Colonic mucosa (tissue), 4 donors: ENCODE results near the gene MREG. TPM values are rescaled to one million over a fixed set of nuclear protein-coding genes. Genes with fewer than 3 reads are reported as not detected.
"Not testable (repeated sequence)": the region's sequence is repeated elsewhere in the genome, so short reads cannot be mapped to it uniquely, and the experiment has no call there.

ENCODE experiments used
- DNase-seq: peaks from one replicate; pipeline ENCODE4 v3.0.0-alpha.2; 2020
- H3K27ac ChIP-seq: fragments of 200-600 bp; one replicate; pipeline ENCODE4 v1.8.0; 2021
- H3K27me3 ChIP-seq: fragments of 200-600 bp; one replicate; pipeline ENCODE4 v1.8.0; 2021
- H3K36me3 ChIP-seq: fragments of 200-600 bp; one replicate; pipeline ENCODE4 v1.8.0; 2021
- H3K4me1 ChIP-seq: fragments of 200-600 bp; one replicate; pipeline ENCODE4 v1.8.0; 2021; ENCODE audit warnings: mild to moderate bottlenecking
- H3K4me3 ChIP-seq: fragments of 200-600 bp; one replicate; pipeline ENCODE4 v1.8.0; 2021
- H3K9ac ChIP-seq, 2 donors: one replicate each; pipeline ENCODE4 v1.7.0; 2013; ENCODE audit warnings: control low read depth in 2 of 2, low read depth in 2 of 2, low read length in 2 of 2
- H3K9me3 ChIP-seq: fragments of 200-600 bp; one replicate; pipeline ENCODE4 v1.8.0; 2021
- intact Hi-C: fragments of 100-400 bp; cut with DNase I; formaldehyde crosslinking; loops from one replicate; pipeline ENCODE4 v1.14.1; 2022
- total RNA-seq, 2 donors: library from RNA; stranded (reverse); fragmentation: NEBNext Ultra II Directional in 1 of 2; extraction: Animal tissue kit (Norgen Biotek cat#: 25700) in 1 of 2; gene quantifications; one replicate each; pipeline ENCODE4 v1.2.1, GENCODE V29; 2021
- TF ChIP-seq, protein P1 (sequence below): fragments of 200-600 bp; IDR thresholded peaks from one replicate; pipeline ENCODE4 v1.8.0; 2022; ENCODE audit warnings: antibody characterized with exemption, mild to moderate bottlenecking
- donor health status: healthy.
- donor health status: DM: no; HTN: no; CAD: no.
- donor health status: DM: no; HTN: no; CAD: no.

Gene MREG
- total RNA-seq, 2 donors from 2014 or later, result 8.5 to 9.4 TPM

DNA sequence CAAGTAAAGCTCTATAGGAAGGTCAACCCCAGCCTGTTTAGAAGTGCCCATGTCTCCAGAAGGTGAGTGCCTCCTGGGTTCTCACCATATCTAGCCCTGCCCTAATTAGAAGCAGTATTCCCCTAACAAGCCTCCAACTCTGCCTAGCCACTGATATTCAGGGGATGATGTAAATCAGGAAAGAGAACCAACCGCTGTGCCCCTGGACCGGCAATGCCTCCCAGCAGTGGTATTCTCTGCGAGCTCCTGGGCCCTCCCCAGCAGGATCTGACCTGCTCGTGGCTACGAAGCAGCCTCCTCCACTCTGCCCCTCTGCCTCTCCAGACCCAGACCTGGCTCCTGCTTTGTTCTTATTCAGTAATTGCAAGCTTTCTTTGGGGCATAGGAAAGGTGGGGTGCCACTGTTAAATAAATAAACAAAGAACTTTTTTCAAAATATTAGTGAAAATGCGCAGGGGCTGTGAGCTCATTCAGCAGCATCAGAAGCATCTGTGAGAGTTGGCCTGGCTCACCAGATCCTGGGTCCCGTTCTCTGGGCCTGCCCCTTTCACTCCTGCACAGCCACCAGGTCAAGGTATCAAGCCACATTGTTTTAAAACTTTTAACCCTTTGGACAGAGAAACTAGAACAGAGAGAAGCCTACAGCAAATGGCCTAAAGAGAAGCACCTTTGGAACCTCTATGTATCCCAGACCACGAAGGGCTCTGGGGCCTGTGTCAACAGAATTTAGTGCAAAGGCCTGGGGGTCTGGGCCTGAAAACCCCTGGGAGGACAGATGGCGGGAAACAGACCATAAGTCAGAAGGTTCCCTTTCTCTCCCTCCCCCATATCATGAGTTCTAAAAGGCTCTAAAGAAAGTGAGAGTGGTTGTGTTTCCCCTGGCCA, 11.9 kb downstream of the MREG start:
- intact Hi-C loops, result no loop called here
- Histone ChIP-seq H3K4me1 (no peaks in the 10 kb centered on the region), H3K9ac (no peak overlapping the region), H3K27ac (no peak overlapping the region), H3K27me3 (no peaks in the 10 kb centered on the region), H3K36me3 (no peaks in the 10 kb centered on the region), H3K4me3 (no peak overlapping the region), H3K9me3 (no peaks in the 10 kb centered on the region)
- DNase-seq, result no peak
- TF ChIP-seq, protein P1, sequence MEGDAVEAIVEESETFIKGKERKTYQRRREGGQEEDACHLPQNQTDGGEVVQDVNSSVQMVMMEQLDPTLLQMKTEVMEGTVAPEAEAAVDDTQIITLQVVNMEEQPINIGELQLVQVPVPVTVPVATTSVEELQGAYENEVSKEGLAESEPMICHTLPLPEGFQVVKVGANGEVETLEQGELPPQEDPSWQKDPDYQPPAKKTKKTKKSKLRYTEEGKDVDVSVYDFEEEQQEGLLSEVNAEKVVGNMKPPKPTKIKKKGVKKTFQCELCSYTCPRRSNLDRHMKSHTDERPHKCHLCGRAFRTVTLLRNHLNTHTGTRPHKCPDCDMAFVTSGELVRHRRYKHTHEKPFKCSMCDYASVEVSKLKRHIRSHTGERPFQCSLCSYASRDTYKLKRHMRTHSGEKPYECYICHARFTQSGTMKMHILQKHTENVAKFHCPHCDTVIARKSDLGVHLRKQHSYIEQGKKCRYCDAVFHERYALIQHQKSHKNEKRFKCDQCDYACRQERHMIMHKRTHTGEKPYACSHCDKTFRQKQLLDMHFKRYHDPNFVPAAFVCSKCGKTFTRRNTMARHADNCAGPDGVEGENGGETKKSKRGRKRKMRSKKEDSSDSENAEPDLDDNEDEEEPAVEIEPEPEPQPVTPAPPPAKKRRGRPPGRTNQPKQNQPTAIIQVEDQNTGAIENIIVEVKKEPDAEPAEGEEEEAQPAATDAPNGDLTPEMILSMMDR, result no peak

DNA sequence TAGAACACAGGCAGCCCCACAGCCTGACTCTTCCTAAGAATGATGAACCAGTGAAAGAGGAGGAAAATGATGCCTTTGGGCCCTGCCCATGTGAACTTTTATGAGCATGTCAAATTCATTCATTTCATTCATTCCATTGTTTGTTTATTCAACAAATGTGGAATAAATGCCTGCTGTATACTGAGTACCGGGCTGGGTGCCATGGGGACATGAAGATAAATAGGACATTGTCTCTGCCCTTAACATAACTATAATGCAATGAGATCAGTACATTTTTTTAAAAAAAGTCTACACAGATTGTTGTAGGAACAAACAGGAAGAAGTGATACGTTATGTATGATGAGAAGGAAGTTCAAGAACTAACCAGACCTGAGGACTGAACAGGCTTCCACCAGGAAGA, 14.7 kb downstream of the MREG start:
- no peak overlapping the region for H3K27ac ChIP-seq
- intact Hi-C loops, result no loop called here

DNA sequence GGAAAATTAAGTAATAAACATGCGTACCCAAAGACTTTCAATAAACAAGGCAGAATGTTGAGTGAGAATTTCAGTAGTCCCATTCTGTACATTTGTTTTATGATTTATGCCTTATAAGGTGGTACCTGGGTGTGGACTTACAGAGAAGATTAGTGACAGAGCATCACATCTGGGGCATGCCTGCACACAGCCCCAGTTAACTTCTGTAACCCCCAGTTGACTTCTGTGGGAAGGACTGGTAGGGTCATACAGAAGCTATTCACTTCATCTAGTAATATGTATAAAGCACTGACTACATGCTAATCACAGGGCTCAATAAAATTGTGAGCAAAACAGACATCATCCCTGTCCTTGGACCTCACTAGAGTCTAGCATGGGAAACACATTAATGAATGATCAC, 16.1 kb downstream of the MREG start:
- Histone ChIP-seq H3K4me1 (no peaks in the 10 kb centered on the region), H3K9ac (no peak overlapping the region), H3K27ac (no peak overlapping the region), H3K4me3 (no peak overlapping the region), H3K9me3 (no peaks in the 10 kb centered on the region), H3K36me3 (no peaks in the 10 kb centered on the region), H3K27me3 (no peaks in the 10 kb centered on the region)
- TF ChIP-seq, protein P1, result no peak
- intact Hi-C loops, result no loop called here
- no peak for DNase-seq

More for the DNA sequence above, 14.7 kb downstream of the MREG start:
- no peak for DNase-seq
- H3K9me3 ChIP-seq, result no peaks in the 10 kb centered on the region
- no peak overlapping the region for H3K4me3 ChIP-seq
- no peak overlapping the region for H3K9ac ChIP-seq
- H3K27me3 ChIP-seq, result no peaks in the 10 kb centered on the region
- no peaks in the 10 kb centered on the region for H3K36me3 ChIP-seq
- H3K4me1 ChIP-seq, result no peaks in the 10 kb centered on the region
- TF ChIP-seq, protein P1, result no peak

DNA sequence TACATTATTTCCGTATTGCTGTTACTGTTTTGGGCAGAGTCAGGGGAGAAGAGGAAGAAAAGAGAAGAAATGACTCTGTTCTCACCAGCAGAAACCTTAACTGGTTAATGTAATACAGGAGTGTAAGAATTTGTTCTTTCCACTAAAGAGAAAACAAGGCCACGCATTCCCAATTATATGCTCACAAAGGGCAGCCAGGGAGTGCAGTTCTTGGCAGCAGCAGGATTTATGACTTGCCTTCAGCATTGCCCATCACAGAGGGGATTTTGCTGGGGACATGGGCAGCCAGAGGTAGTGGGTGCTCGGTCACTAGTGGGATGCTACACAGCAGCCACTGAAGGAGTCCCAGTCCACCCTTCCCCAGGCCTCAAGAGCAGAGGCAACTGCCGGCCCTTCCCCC, 18.4 kb downstream of the MREG start:
- H3K36me3 ChIP-seq, result no peaks in the 10 kb centered on the region
- DNase-seq, result no peak
- TF ChIP-seq, protein P1, result no peak
- no peak overlapping the region for H3K27ac ChIP-seq
- intact Hi-C loops, result no loop called here
- H3K9me3 ChIP-seq, result no peaks in the 10 kb centered on the region
- no peak overlapping the region for H3K9ac ChIP-seq
- H3K4me1 ChIP-seq, result no peaks in the 10 kb centered on the region
- H3K4me3 ChIP-seq, result no peak overlapping the region
- no peaks in the 10 kb centered on the region for H3K27me3 ChIP-seq

DNA sequence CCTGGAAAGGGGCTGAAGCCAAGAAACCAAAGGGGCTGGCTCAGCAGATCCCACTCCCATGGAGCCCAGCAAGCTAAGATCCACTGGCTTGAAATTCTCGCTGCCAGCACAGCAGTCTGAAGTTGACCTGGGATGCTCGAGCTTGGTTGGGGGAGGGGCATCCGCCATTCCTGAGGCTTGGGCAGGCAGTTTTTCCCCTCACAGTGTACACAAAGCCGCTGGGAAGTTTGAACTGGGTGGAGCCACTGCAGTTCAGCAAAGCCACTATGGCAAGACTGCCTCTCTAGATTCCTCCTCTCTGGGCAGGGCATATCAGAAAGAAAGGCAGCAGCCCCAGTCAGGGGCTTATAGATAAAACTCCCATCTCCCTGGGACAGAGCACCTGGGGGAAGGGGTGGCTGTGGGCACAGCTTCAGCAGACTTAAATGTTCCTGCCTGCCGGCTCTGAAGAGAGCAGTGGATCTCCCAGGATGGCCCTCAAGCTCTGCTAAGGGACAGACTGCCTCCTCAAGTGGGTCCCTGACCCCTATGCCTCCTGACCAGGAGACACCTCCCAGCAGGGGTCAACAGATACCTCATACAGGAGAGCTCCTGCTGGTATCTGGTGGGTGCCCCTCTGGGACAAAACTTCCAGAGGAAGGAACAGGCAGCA, 24.7 kb downstream of the MREG start:
- H3K9ac ChIP-seq, H3K4me3 ChIP-seq, H3K9me3 ChIP-seq, H3K36me3 ChIP-seq, H3K27me3 ChIP-seq, intact Hi-C loops, DNase-seq, H3K27ac ChIP-seq, H3K4me1 ChIP-seq: not testable (repeated sequence)

DNA sequence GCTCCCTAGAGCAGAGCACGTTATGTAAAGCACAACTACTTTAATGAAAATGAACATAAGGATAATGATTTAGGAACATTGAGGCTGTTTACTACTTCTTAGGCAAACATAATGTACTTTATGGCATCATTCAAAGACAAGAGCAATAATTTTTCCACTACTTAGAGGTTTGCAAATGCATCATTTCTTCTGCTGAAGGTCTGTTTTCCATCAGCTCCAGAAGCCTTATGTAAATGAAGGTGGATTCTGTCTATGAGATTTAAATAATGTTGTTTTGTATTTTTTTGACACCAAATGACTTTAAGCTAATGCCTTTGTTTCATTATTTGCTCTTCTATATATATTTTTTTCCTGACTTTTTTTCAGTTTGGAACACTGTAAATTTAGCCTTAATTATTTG, 28.1 kb downstream of the MREG start:
- Histone ChIP-seq H3K4me1 (no peaks in the 10 kb centered on the region), H3K27ac (no peak overlapping the region), H3K27me3 (no peaks in the 10 kb centered on the region), H3K9ac (no peak overlapping the region), H3K9me3 (no peaks in the 10 kb centered on the region), H3K4me3 (no peak overlapping the region), H3K36me3 (no peaks in the 10 kb centered on the region)
- TF ChIP-seq, protein P1, result no peak
- no peak for DNase-seq
- intact Hi-C loops, result no loop called here
